ENCODE results near the gene PRSS22.
"Not testable (repeated sequence)": the region's sequence is repeated elsewhere in the genome, so short reads cannot be mapped to it uniquely, and the experiment has no call there.

The PRSS22 gene, protein sequence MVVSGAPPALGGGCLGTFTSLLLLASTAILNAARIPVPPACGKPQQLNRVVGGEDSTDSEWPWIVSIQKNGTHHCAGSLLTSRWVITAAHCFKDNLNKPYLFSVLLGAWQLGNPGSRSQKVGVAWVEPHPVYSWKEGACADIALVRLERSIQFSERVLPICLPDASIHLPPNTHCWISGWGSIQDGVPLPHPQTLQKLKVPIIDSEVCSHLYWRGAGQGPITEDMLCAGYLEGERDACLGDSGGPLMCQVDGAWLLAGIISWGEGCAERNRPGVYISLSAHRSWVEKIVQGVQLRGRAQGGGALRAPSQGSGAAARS

DNA sequence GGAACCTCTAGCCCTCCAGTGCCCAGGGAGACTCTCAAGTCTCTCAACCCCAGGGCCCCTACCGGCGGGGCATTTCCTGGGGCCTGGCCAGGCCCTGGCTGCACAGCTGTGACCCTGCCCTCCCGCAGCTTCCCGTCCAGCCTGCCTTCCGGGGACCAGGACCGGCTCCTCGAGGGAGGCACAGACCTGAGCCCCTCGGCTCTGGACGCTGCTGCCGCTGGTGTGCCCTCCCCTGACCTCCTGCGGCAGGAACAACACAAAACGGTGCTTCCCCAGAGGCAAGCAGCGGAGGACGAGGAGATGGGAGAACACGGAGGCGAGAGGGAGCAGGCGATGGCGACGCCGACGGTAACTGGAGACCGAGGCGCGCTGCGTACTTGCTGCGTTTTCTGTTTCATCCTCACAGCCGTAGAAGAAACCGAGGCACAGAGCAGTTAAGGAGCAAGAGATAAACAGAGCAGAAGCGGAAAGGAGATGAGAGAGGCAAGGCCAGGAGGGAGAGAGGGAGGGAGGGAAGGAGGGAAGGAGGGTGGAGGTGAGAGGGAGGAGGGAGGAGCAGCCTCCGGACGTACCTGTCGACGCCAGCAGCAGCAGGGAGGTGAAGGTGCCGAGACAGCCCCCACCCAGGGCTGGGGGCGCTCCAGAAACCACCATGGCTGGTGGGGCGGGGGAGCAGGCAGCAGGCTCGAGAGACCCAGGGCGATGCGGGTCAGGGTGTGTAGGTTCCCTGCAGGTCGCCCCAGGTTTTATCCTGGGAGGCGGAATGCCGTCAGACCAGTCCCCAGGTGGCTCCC, at the start of gene PRSS22:
Gene PRSS22, minus strand, starts transcription at position 720 of the 794 bp plus-strand sequence. Its CDS starts 66 bp downstream, at position 654.
- TF ChIP-seq, protein P1, sequence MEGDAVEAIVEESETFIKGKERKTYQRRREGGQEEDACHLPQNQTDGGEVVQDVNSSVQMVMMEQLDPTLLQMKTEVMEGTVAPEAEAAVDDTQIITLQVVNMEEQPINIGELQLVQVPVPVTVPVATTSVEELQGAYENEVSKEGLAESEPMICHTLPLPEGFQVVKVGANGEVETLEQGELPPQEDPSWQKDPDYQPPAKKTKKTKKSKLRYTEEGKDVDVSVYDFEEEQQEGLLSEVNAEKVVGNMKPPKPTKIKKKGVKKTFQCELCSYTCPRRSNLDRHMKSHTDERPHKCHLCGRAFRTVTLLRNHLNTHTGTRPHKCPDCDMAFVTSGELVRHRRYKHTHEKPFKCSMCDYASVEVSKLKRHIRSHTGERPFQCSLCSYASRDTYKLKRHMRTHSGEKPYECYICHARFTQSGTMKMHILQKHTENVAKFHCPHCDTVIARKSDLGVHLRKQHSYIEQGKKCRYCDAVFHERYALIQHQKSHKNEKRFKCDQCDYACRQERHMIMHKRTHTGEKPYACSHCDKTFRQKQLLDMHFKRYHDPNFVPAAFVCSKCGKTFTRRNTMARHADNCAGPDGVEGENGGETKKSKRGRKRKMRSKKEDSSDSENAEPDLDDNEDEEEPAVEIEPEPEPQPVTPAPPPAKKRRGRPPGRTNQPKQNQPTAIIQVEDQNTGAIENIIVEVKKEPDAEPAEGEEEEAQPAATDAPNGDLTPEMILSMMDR (IDR thresholded peaks at IDR 0.05; ENCODE audit: low read depth, low read length) = no peak
- no peak for DNase-seq (ENCODE audit: extremely low read depth, low read depth)

DNA sequence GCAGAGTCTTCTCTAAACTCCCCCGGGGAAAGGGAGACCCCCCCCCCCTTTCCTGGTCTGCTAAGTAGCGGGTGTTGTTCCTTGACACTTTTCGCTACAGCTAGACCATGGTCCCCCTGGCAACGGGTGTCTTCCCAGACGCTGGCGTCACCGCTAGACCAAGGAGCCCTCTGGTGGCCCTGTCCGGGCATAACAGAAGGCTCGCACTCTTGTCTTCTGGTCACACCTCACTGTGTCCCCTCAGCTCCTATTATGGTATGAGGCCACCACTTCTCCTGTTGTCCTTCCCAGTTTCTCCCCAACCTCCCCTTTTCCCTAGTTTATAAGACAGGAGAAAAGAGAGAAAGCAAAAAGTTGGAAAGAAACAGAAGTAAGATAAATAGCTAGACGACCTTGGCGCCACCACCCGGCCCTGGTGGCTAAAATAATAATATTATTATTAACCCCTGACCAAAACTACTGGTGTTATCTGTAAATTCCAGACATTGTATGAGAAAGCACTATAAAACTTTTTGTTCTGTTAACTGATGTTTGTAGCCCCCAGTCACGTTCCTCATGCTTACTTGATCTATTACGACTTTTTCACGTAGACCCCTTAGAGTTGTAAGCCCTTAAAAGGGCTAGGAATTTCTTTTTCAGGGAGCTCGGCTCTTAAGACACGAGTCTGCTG, 49.2 kb upstream of the PRSS22 start:
- TF ChIP-seq, protein P1 (IDR thresholded peaks at IDR 0.05; ENCODE audit: low read depth, low read length) = peak; percentile 32
- not testable (repeated sequence) for DNase-seq (ENCODE audit: extremely low read depth, low read depth)

DNA sequence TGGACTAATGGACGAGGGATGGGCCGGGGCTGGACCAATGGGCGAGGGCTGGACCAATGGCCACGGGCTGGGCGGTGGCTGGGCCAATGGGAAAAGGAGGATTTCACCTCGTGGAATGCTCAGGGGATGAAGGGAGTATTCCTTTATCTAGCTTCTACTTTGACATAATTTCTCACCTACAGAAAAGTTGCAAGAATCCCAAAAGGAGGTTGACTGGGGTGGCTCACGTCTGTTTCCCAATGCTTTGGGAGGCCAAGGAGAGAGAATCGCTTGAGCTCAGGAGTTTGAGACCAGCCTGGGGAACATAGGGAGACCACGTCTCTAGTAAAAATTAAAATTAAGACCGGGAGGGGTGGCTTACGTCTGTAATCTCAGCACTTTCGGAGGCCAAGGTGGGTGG, 48.0 kb upstream of the PRSS22 start:
- TF ChIP-seq, protein P1 (IDR thresholded peaks at IDR 0.05; ENCODE audit: low read depth, low read length) = no peak
- no peak for DNase-seq (ENCODE audit: extremely low read depth, low read depth)

DNA sequence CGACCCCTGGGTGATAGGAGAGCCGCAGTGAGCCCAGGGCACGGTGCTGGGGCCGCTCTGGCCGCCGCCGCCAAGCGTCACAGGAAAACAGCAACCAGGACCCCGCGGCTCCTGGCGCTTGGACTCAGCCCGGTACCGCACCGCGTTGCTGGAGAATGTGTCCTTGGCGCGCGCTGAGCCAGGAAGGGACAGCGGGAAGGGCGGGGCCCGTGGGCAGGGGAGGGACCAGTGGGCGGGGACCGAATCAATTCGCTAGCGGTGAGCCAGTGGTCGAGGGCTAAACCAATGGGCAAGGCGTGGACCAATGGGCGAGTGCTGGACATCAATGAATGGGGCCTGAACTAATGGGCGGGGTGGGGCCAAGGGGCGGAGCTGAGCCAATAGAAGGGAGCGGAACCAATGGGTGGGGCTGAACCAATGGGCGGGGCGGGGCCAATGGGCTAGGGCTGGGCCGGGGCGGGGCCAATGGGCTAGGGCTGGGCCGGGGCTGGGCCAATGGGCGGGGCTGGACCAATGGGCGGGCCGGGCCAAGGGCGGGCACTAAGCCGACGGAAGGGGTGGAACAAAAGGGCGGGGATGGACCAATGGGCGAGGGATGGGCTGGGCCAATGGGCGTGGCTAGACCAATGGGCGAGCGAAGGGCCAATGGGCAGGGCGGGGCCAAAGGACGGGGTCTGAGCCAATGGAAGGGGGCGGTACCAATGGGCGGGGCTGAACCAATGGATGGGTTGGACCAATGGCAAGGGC, 47.4 kb upstream of the PRSS22 start:
- TF ChIP-seq, protein P1 (IDR thresholded peaks at IDR 0.05; ENCODE audit: low read depth, low read length) = no peak
- DNase-seq (ENCODE audit: extremely low read depth, low read depth) = peak; percentile 99

DNA sequence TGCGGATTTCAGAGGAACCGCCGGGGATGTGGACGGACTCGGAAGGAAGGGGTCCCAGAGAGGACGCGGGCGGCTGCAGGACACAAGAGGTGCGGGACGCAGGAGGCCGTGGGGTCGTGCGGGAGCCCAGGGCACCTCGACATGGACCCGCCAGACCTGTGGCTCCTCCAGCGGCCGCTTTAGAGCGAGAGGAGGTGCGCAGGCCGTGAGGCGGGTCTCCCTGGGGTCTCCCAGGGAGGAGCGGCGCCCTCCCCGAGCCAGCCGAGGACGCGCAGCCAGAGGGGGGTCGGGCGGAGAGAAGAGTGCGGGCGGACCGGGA, 46.9 kb upstream of the PRSS22 start:
- TF ChIP-seq, protein P1 (IDR thresholded peaks at IDR 0.05; ENCODE audit: low read depth, low read length) = no peak
- no peak for DNase-seq (ENCODE audit: extremely low read depth, low read depth)

DNA sequence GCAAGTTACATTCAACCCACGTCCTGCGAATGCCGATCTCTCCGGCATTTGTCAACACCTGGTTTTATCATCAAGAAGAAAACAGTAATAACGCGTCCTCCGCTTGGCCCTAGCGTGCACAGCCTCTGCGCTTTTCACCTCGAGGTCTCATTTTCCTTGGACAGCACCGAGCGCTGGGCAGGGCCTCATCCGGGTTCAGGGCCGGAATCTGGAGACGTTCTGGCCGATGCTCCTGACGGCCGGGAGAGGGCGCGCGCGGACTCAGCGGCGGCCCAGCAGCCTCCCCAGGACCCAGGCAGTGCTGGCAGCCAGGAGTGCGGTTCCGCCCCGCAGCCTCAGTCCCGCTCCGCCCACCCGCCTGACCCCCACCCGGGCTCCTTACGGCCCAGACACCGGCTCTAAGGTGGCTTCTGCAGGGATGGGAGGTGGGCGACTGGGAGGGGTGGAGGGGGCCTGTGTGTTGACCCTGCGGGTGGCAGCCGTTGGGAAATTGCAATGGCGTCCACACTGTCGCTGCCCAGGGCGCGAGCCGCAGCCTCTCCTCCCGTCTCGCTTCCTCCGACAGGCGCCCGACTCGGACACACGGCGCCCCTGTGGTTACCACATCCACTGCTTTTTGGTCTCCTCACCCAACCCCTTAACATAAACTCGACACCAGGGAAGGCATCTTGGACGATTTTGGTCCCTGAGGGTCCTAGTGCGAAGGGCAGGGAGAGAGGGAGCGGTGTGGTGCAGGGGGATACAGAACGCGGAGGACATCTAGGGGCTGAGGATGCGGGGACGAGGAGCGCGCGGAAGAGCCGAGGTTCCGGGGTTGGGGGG, 46.3 kb upstream of the PRSS22 start:
- DNase-seq (ENCODE audit: extremely low read depth, low read depth) = peak; percentile 60
- TF ChIP-seq, protein P1 (IDR thresholded peaks at IDR 0.05; ENCODE audit: low read depth, low read length) = peak; percentile 85
